HG03520 (cell line): ENCODE data around the gene CAMKMT.
A peak's percentile ranks its signal among the peaks of the same experiment; 100 is the strongest.

ENCODE experiments used
- ATAC-seq: cut with Tn5 transposase; IDR thresholded peaks from one replicate; pipeline ENCODE4 v1.9.1; 2021; ENCODE audit warnings: mild to moderate bottlenecking, moderate library complexity; ENCODE audit not compliant: unreplicated experiment

The CAMKMT gene

DNA sequence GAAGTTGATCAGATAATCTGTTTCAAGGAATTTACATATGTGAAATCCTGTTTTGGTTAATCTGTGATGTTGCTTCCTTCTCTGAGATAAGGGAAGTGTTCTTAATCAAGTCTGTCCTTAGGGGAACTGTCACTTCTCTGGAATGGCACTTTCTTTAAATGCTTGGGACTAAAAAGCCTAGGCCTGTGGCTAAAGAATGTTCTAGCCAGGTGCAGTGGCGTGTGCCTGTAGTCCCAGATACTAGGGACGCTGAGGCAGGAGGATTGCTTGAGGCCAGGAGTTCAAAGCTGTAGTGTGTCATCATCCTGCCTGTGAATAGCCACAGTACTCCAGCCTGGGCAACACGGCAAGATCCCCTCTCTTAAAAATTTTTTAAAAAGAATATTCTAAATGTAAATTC, 362.2 kb downstream of the CAMKMT start:
- no peak for ATAC-seq

- ATAC-seq, result no peak
Measured at GRCh38 chr2:44730593-44730992, 368.8 kb downstream of the CAMKMT start.

GRCh38 chr2:44731505-44731904, 369.8 kb downstream of the CAMKMT start:
- peak; percentile 90 for ATAC-seq

DNA sequence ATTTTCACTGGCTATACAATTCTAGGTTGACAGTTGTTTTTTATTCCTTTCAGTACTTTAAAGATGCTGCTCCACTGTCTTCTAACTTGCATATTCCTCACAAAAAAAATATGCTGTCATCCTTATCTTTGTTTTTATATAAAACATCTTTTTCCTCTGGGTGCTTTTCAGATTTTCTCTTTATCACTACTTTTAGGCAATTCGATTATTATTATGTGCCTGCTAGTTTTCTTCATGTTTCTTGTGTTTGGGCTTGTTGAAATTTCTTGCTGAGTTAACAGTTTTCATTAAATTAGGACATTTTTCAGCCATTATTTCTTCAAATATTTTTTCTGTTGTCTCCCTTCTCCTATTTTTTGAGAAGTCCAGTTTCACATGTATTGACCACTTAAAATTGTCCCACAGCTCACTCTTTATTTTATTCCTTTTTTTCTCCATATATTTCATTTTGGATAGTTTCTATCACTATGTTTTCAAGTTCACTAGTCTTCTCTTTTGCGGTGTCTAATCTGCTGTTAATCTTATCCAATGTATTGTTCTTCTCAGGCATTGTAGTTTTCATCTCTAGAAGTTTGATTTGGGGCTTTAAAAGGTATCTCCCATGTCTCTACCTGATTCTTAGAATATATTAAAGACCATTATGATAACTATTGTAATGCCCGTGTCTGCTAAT, 374.7 kb downstream of the CAMKMT start:
- ATAC-seq, result no peak

GRCh38 chr2:44740678-44741077, 378.9 kb downstream of the CAMKMT start:
- ATAC-seq, result no peak

DNA sequence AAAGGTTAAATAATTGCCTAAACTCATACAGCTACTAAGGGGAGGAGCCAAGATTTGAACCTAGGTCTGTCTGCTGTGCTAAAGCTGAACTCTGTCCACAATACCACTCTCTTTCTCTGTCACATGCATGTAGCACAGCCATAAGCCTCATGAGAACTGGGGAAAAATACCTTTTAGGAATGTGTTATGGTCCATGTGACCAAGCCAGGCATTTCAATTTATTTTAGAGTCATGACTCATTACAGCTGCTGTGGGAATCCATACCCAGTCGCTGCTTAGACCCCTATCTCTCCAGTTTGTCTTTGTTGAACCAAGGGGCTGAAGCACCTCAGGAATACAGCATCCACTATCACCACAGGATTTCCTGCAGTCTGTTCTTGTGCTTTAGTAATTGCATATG, 379.8 kb downstream of the CAMKMT start:
- ATAC-seq, result no peak

GRCh38 chr2:44742057-44742456, 380.3 kb downstream of the CAMKMT start:
- ATAC-seq, result no peak

DNA sequence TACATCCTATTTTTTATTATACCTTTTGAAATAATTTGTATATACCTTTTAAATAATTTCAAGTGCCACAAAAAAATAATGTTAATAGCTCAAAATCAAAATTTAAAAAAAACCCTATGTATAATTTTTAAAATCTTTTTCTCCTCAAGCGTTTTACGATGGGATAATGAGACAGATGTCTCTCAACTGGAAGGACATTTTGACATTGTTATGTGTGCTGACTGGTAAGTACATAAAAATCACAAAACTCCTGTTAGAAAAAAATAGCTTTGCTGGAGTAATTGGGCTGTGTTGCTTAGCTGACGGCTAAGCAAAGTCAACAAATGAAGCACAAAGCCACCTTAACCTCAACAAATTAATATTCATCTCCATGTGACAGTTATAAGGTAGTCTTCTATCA, 381.7 kb downstream of the CAMKMT start:
- no peak for ATAC-seq

DNA sequence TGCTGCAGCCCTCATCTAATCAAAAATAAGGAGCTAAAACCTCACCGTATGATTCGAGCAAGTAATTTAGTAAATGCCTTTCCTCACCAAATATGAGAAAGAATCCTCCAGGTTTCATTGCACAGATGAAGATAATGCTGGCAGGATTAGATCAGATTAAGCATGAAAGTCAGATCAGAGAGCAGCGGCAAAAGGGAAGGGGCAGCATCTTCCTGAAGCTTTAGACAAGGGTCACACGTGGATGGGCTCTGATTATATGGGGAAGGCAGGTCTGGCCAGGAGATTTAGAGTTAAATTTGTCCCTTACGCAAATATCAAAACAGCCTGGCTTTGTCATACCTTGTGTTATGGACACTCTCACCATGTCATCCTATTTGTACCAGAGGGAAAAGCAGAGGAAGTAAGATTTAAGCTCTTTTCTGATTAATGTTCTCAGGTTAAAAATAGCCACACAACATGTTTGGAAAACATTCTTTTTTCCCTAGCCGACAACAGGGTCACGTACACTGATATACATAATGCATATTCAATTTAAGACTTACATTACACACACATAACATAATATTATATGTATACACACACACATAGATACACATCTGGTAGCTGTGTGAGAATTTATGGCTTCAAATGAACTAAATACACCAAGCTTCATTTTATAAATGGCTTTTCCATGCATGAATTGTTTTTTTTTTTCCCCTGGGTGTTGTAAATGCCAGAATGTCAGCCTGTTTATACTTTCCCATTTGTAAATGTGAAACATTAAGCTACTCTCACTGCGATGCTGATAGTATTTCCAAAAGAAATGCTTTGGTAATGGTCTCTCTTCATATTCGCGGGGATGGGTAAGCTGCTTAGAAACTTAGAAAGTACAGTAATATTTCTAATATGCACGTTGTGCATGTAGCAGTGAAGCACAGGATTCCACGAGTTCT, 383.5 kb downstream of the CAMKMT start:
- ATAC-seq, result no peak

DNA sequence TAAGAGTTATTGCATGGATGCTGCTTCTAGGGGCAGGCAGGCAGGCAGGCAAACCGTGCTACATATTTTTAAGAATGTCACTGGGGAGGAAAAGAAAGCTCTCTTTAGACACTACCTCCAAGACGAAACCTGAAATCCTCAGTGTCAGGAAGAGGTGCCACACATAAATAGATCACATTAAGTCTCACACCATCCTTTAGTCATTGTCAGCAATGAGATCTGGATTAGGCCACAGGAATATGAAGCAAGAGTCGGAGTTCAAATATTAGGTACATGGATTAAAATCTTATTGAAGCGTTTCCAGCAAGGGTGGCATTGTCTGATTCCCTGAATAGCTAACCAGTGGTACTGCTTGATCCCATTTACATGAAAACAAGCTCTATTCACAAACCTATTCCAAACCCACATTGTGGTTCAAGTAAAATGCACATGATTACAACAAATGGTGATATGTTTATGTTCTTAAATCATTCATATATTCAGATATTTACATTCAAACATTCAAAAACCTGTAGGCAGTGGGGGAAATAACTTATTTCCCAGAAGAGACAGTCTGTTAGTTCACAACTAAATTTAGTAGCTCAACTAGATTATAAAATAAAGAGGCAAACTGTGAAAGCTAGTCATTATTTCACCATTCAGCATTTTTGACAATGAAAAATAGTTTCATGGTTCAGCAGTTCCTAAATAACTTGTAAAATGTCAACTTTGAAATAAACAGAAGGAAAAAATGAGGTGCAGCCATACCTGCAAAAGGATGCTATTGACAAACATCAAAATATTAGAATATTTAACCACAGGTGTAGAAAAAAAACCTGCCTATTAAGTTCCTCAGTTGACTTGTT, 384.4 kb downstream of the CAMKMT start:
- ATAC-seq, result no peak

GRCh38 chr2:44746856-44747615, 385.3 kb downstream of the CAMKMT start:
- ATAC-seq, result no peak

- no peak for ATAC-seq
Measured at GRCh38 chr2:44747794-44748193, 386.0 kb downstream of the CAMKMT start.

- ATAC-seq, result no peak
Measured at GRCh38 chr2:44751754-44752479, 390.2 kb downstream of the CAMKMT start.

DNA sequence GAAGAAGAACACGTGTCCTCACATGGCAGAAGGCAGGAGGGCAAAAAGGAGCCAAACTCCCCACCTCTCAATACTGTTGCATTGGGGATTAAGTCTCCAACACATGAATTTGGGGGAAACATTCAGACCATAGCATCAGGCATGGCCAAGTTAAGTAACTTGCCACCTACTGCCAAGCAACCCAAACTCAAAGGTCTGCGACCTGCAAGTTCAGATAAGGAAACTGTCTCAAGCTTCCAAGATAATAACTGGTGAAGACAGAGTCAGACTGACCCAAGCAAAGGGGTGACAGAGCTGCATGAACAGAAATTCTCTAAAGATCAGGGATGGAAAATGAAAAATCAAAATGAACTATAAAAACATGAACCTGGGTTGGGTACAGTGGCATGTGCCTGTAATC, 391.0 kb downstream of the CAMKMT start:
- ATAC-seq, result no peak

- peak; percentile 50 for ATAC-seq
Measured at GRCh38 chr2:44753552-44754285, 392.0 kb downstream of the CAMKMT start.

- ATAC-seq, result no peak
Measured at GRCh38 chr2:44758591-44758990, 396.8 kb downstream of the CAMKMT start.

GRCh38 chr2:44759823-44760222, 398.1 kb downstream of the CAMKMT start:
- no peak for ATAC-seq

DNA sequence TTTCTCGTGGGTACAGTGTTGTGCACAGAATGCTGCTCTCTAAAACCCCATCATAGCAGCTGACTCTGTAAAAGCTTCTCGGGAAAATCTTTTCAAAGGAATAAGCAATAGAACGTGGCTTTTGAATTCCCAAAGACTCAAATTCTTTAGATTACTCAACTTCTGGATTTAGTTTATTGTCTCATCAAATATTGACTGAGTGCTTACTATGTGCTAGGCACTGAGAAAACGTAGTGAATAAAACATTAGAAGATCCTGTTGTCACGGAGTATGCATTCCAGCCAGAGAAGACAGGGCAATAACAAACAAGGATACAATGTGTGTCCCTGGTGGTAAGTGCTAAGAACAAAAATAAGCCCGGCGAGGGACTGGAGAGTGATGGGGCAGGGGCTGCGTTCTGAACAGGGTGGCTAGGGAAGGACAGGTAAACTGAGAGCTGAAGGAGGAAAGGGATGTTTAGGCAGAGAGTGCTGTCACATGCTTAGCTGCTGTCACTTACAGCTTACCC, 401.6 kb downstream of the CAMKMT start:
- no peak for ATAC-seq

GRCh38 chr2:44766220-44766619, 404.5 kb downstream of the CAMKMT start:
- no peak for ATAC-seq
